Heart left ventricle (tissue), 16 donors: ENCODE measurements around the gene TAS2R31. TPM values are rescaled to one million over a fixed set of nuclear protein-coding genes. Genes with fewer than 3 reads are reported as not detected.

Experiments
- ATAC-seq, 4 donors: fragments of 200-7000 bp; cut with Tn5 transposase; one replicate each; pipeline ENCODE4 v1.9.1; 2020 to 2022; ENCODE audit warnings: moderate library complexity in 4 of 4, mild to moderate bottlenecking in 3 of 4, moderate number of reproducible peaks in 1 of 4
- DNase-seq, 5 donors: peaks; one replicate each; pipeline ENCODE4 v3.0.0-alpha.2; 2020
- H3K27ac ChIP-seq, 12 donors: fragments of 200-600 bp; sonication (generic) in 4 of 12; one replicate each; pipeline versions ENCODE4 v1.5.0 to v1.8.0; 2016 to 2022; ENCODE audit warnings: mild to moderate bottlenecking in 2 of 12
- H3K27me3 ChIP-seq, 9 donors: fragments of 200-600 bp; sonication (generic) in 2 of 9; one replicate each; pipeline versions ENCODE4 v1.5.1 to v1.8.0; 2016 to 2022; ENCODE audit warnings: mild to moderate bottlenecking in 3 of 9
- H3K36me3 ChIP-seq, 9 donors: fragments of 200-600 bp; sonication (generic) in 2 of 9; one replicate each; pipeline versions ENCODE4 v1.5.0 to v1.8.0; 2018 to 2022; ENCODE audit warnings: mild to moderate bottlenecking in 2 of 9
- H3K4me1 ChIP-seq, 12 donors: fragments of 200-600 bp; sonication (generic) in 4 of 12; one replicate each; pipeline versions ENCODE4 v1.5.0 to v1.8.0; 2016 to 2022; ENCODE audit warnings: mild to moderate bottlenecking in 3 of 12
- H3K4me3 ChIP-seq, 12 donors: fragments of 200-600 bp; sonication (generic) in 4 of 12; one replicate each; pipeline versions ENCODE4 v1.5.0 to v1.8.0; 2017 to 2022; ENCODE audit warnings: mild to moderate bottlenecking in 9 of 12, moderate library complexity in 4 of 12
- H3K9me3 ChIP-seq, 12 donors: fragments of 200-600 bp; sonication (generic) in 4 of 12; one replicate each; pipeline versions ENCODE4 v1.5.0 to v1.8.0; 2016 to 2022; ENCODE audit warnings: mild to moderate bottlenecking in 1 of 12
- POLR2A ChIP-seq, 2 donors: fragments of 450-650 bp; IDR thresholded peaks; one replicate each; pipeline ENCODE4 v1.6.1; 2017; ENCODE audit warnings: antibody characterized with exemption in 2 of 2, mild to moderate bottlenecking in 2 of 2, moderate library complexity in 2 of 2
- WGBS, 4 donors: extraction: QIAGEN DNeasy Blood & Tissue Kit in 2 of 4; methylation state at CpG; one replicate each; pipeline versions ENCODE4 v1.1.5 to v1.1.7; 2013 to 2018; 5-methylcytosine and 5-hydroxymethylcytosine counted together
- intact Hi-C, 10 donors: fragments of 100-400 bp; cut with DNase I; formaldehyde crosslinking; loops; one replicate each; pipeline versions ENCODE4 v1.11.1 to v1.14.2; 2022
- polyA plus RNA-seq, 2 donors: library from polyadenylated mRNA; stranded (reverse); fragments of 200-250 nt; gene quantifications; one replicate each; pipeline ENCODE4 v1.2.3, GENCODE V29; 2013
- total RNA-seq, 9 donors: library from RNA; depleted of rRNA in 2 of 9; stranded (reverse); fragments of >200 nt in 2 of 9; fragmentation: NEBNext Ultra II Directional in 3 of 9; extraction: Animal tissue kit (Norgen Biotek cat#: 25700) in 3 of 9; gene quantifications; one replicate each; pipeline versions ENCODE4 v1.1.0 to v1.2.4, GENCODE V29; 2016 to 2023
- TF ChIP-seq, protein P1 (sequence below), 12 donors: fragments of 200-600 bp; sonication (generic) in 4 of 12; IDR thresholded peaks; one replicate each; pipeline versions ENCODE4 v1.5.0 to v1.8.0; 2018 to 2022; ENCODE audit warnings: antibody characterized with exemption in 12 of 12, mild to moderate bottlenecking in 5 of 12
- donor health status: ischemic (EF 13 %, LVEDD 7.1; RV severe dilation, severe dysfunction).
- donor health status: healthy with polysubstance abuse.
- donor health status: DM: no; HTN: yes; CAD: no.
- donor health status: DM: no; HTN: no; CAD: no.
- donor health status: ischemic (EF 25% LVEDD 6.9; RV normal size, moderate dysfunction).
- donor health status: ischemic (EF 25% LVEDD 5.7; RV mildly dilated, moderate dysfunction).
- donor health status: healthy.
- donor health status: DM: yes; HTN: yes; CAD: no.
- donor health status: ischemic (EF 35%, LVEDD 5.7; RV mildly dilated, moderate dysfunction).
- donor health status: nonischemic (EF 11% LVEDD 7.7; RV severe dilation, severe dysfunction).
- donor health status: DM: yes; HTN: yes; CAD: no.
- donor health status: PGD.
- donor health status: ischemic (EF 29% LVEDD 5.4; RV normal size, mild dysfunction).
- donor health status: nonischemic (EF 23%, LVEDD 6.1; RV moderate dilation, normal function).

The TAS2R31 gene
- total and polyA plus RNA-seq, 11 donors = 0.48 to 1.8 (median 0.62) TPM; not detected in 4

GRCh38 chr12:11022520-11022919, 8.7 kb downstream of the TAS2R31 start, which contains the start of gene TAS2R19:
TSS of gene TAS2R19 (minus strand) at chr12:11022620. CDS start at chr12:11022571, 49 bp downstream.
- WGBS, 4 donors = 87 to 96% (median 95%) methylated on average over 1 of the region's 1 CpG
- Histone ChIP-seq H3K27ac (no peak within 1 kb of the TSS), H3K9me3 (peaks cover 0 to 8% (median 0%) of the 10 kb centered on the region in 12 donors), H3K4me3 (no peak within 1 kb of the TSS), H3K4me1 (no peaks in the 10 kb centered on the region), H3K36me3 (peaks cover 0 to 7% (median 0%) of the 10 kb centered on the region in 9 donors), H3K27me3 (no peaks in the 10 kb centered on the region)
- DNase-seq (no peak), ATAC-seq (no peak)
- intact Hi-C loops = no loop called here
- TF ChIP-seq, protein P1, sequence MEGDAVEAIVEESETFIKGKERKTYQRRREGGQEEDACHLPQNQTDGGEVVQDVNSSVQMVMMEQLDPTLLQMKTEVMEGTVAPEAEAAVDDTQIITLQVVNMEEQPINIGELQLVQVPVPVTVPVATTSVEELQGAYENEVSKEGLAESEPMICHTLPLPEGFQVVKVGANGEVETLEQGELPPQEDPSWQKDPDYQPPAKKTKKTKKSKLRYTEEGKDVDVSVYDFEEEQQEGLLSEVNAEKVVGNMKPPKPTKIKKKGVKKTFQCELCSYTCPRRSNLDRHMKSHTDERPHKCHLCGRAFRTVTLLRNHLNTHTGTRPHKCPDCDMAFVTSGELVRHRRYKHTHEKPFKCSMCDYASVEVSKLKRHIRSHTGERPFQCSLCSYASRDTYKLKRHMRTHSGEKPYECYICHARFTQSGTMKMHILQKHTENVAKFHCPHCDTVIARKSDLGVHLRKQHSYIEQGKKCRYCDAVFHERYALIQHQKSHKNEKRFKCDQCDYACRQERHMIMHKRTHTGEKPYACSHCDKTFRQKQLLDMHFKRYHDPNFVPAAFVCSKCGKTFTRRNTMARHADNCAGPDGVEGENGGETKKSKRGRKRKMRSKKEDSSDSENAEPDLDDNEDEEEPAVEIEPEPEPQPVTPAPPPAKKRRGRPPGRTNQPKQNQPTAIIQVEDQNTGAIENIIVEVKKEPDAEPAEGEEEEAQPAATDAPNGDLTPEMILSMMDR (IDR thresholded peaks at IDR 0.05) = no peak
- no peak for TF ChIP-seq POLR2A (IDR thresholded peaks at IDR 0.05)

GRCh38 chr12:11016937-11017336, 14.3 kb downstream of the TAS2R31 start:
- WGBS, 4 donors = 34 to 92% (median 84%) methylated on average over 1 of the region's 1 CpG
- TF ChIP-seq, protein P1 (IDR thresholded peaks at IDR 0.05) = no peak
- no peak for TF ChIP-seq POLR2A (IDR thresholded peaks at IDR 0.05)
- ATAC-seq (no peak), DNase-seq (no peak)
- no peaks in the 10 kb centered on the region for H3K27me3 ChIP-seq
- H3K36me3 ChIP-seq = peaks cover 0 to 2% (median 0%) of the 10 kb centered on the region in 9 donors
- H3K9me3 ChIP-seq = no peaks in the 10 kb centered on the region
- intact Hi-C loops = loop anchor here in 5 of 10 donors (5.0 kb wide), 1 partner anchor 55 kb away; no protein-coding TSS in a partner anchor
- H3K27ac ChIP-seq = no peak overlapping the region
- peaks cover 0 to 4% (median 0%) of the 10 kb centered on the region in 12 donors for H3K4me1 ChIP-seq
- H3K4me3 ChIP-seq = no peak overlapping the region

- WGBS, 4 donors = 81 to 89% (median 87%) methylated on average over 4 of the region's 4 CpGs
- H3K27ac ChIP-seq = no peak overlapping the region
- no peaks in the 10 kb centered on the region for H3K27me3 ChIP-seq
- no peak for ATAC-seq
- peaks cover 0 to 2% (median 0%) of the 10 kb centered on the region in 9 donors for H3K36me3 ChIP-seq
- intact Hi-C loops = loop anchor here in 5 of 10 donors (5.0 kb wide), 1 partner anchor 56 kb away; no protein-coding TSS in a partner anchor
- peaks cover 0 to 4% (median 0%) of the 10 kb centered on the region in 12 donors for H3K4me1 ChIP-seq
- DNase-seq = no peak
- no peak overlapping the region for H3K4me3 ChIP-seq
- no peak for TF ChIP-seq POLR2A (IDR thresholded peaks at IDR 0.05)
- TF ChIP-seq, protein P1 (IDR thresholded peaks at IDR 0.05) = no peak
- no peaks in the 10 kb centered on the region for H3K9me3 ChIP-seq
These were observed 15.3 kb downstream of the TAS2R31 start for GRCh38 chr12:11015775-11016430.

DNA sequence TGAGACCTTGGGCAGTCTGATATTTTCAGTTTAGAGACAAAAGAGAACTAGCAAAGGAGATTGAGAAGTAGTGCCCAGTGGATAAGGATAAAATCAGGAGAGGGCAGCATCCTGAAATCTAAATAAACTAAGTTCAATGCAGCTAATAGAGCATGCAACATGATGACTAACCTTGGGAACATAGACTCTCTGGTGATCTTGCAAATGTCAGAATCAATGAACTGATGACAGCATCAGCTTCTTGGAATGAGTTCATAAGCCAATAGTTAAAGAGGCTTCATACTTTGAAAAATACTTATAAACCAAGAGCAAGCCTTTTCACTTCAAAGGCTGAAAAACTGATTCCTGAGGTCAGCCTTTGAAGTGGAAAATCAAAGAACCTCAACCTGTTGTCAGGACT, 17.0 kb downstream of the TAS2R31 start:
- Histone ChIP-seq H3K36me3 (peaks cover 0 to 2% (median 0%) of the 10 kb centered on the region in 9 donors), H3K4me1 (peaks cover 0 to 4% (median 0%) of the 10 kb centered on the region in 12 donors), H3K4me3 (no peak overlapping the region), H3K9me3 (no peaks in the 10 kb centered on the region), H3K27ac (no peak overlapping the region), H3K27me3 (no peaks in the 10 kb centered on the region)
- DNase-seq (no peak), ATAC-seq (no peak)
- intact Hi-C loops = no loop called here
- no peak for TF ChIP-seq POLR2A (IDR thresholded peaks at IDR 0.05)
- TF ChIP-seq, protein P1 (IDR thresholded peaks at IDR 0.05) = no peak
